ENCODE results near the gene HIVEP3.
"Not testable (repeated sequence)": the region's sequence is repeated elsewhere in the genome, so short reads cannot be mapped to it uniquely, and the experiment has no call there.

Gene HIVEP3

GRCh38 chr1:41918450-41919043, at the start of gene HIVEP3:
HIVEP3 (minus strand) TSS chr1:41918922.
- no peak for DNase-seq (ENCODE audit: low read depth)

GRCh38 chr1:41964400-41964799, 45.7 kb upstream of the HIVEP3 start:
- DNase-seq (ENCODE audit: low read depth): no peak

- DNase-seq (ENCODE audit: low read depth): no peak
Observed at GRCh38 chr1:41963636-41964035, 44.9 kb upstream of the HIVEP3 start.

GRCh38 chr1:41958015-41958673, 39.4 kb upstream of the HIVEP3 start:
- no peak for DNase-seq (ENCODE audit: low read depth)

- peak; percentile 76 for DNase-seq (ENCODE audit: low read depth)
Observed at GRCh38 chr1:41957568-41957967, 38.8 kb upstream of the HIVEP3 start.

GRCh38 chr1:41955461-41956159, 36.9 kb upstream of the HIVEP3 start:
- DNase-seq (ENCODE audit: low read depth): peak; percentile 86

- peak; percentile 82 for DNase-seq (ENCODE audit: low read depth)
Observed at GRCh38 chr1:41954533-41954944, 35.8 kb upstream of the HIVEP3 start.

GRCh38 chr1:41953291-41953690, 34.6 kb upstream of the HIVEP3 start:
- no peak for DNase-seq (ENCODE audit: low read depth)

GRCh38 chr1:41952208-41952607, 33.5 kb upstream of the HIVEP3 start:
- no peak for DNase-seq (ENCODE audit: low read depth)

- not testable (repeated sequence) for DNase-seq (ENCODE audit: low read depth)
Observed at GRCh38 chr1:41951492-41951891, 32.8 kb upstream of the HIVEP3 start.

GRCh38 chr1:41950820-41951219, 32.1 kb upstream of the HIVEP3 start:
- no peak for DNase-seq (ENCODE audit: low read depth)

- not testable (repeated sequence) for DNase-seq (ENCODE audit: low read depth)
Observed at GRCh38 chr1:41945946-41946345, 27.2 kb upstream of the HIVEP3 start.

- DNase-seq (ENCODE audit: low read depth): no peak
Observed at GRCh38 chr1:41943717-41944116, 25.0 kb upstream of the HIVEP3 start.

- DNase-seq (ENCODE audit: low read depth): no peak
Observed at GRCh38 chr1:41942278-41942677, 23.6 kb upstream of the HIVEP3 start.

GRCh38 chr1:41941381-41941780, 22.7 kb upstream of the HIVEP3 start:
- no peak for DNase-seq (ENCODE audit: low read depth)

GRCh38 chr1:41939194-41939593, 20.5 kb upstream of the HIVEP3 start:
- DNase-seq (ENCODE audit: low read depth): no peak

GRCh38 chr1:41936107-41936506, 17.4 kb upstream of the HIVEP3 start:
- DNase-seq (ENCODE audit: low read depth): peak; percentile 49

GRCh38 chr1:41935226-41935625, 16.5 kb upstream of the HIVEP3 start:
- DNase-seq (ENCODE audit: low read depth): no peak

- no peak for DNase-seq (ENCODE audit: low read depth)
Observed at GRCh38 chr1:41933106-41933505, 14.4 kb upstream of the HIVEP3 start.

GRCh38 chr1:41931578-41931977, 12.9 kb upstream of the HIVEP3 start:
- DNase-seq (ENCODE audit: low read depth): no peak

GRCh38 chr1:41927118-41927517, 8.4 kb upstream of the HIVEP3 start:
- DNase-seq (ENCODE audit: low read depth): no peak

GRCh38 chr1:41925712-41926111, 7.0 kb upstream of the HIVEP3 start:
- no peak for DNase-seq (ENCODE audit: low read depth)

GRCh38 chr1:41924911-41925310, 6.2 kb upstream of the HIVEP3 start:
- DNase-seq (ENCODE audit: low read depth): no peak

Measured in HS-5 (cell line).